Stromal cell of bone marrow (primary cell): Measurements from ENCODE around the gene MAMLD1.

ENCODE experiments used
- DNase-seq: peaks from one replicate; pipeline ENCODE4 v3.0.0-alpha.2; 2012; ENCODE audit warnings: low read depth

The MAMLD1 gene

DNA sequence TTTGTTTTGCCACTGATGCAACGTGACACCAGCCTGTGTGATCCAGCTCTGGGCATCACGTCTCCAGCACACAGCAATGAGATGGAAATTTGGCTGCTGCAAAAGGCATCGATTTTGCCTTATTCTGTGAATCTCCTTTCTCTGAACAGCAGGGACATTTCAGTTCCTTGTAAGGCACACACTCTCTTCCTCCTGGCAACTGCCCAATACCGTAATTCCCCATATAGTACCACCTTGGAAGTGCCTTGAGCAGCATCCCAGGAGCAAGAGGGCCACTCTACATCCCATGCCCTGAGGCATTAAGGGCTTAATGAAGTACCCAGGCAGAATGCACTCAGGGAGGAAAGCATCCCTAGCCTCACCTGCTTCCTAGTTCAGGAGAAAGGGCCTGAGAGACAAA is 10.5 kb upstream of the MAMLD1 start:
- DNase-seq: no peak

DNA sequence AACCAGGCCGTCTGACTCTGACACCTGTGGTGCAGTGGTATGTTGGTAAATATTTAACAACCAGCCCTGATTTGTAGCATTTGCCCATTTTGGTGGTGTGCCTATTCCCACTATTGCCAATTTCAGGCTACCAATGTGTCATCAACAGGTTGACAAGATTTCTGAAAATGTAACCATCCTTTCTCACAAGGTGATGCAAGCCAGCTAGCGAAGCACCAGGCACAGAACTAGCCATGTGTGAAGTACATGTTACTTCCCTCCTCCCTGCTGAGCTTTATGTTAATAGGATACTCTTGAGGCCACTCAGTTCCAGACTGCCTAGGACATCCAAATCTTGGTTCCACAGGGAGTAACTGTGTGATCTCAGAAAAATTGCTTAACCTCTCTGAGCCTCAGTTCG is 7.2 kb upstream of the MAMLD1 start:
- DNase-seq: no peak

- DNase-seq: no peak
Observed at GRCh38 chrX:150357790-150358189, 5.3 kb upstream of the MAMLD1 start.

DNA sequence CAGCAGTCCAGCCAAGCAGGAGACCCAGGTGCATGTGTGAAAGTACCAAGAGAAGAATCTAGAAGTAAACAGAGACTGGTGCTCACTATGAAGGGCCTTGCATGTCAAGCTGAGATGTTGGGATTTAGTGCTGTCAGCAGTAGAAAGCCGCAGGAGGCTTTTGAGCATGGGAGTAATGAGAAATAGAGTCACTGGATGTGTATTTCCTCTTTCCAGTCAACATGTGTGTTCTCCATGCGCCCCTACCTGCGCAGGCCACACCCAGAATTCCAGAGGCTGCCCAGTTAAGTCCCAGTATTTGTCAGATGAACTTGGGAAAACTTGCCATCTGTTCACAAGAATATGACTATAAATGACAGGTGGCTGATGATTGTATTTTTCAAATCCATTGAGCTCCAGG is 4.5 kb upstream of the MAMLD1 start:
- no peak for DNase-seq

GRCh38 chrX:150360331-150360730 is 2.8 kb upstream of the MAMLD1 start:
- no peak for DNase-seq

GRCh38 chrX:150361070-150361776 is 1.9 kb upstream of the MAMLD1 start:
- DNase-seq: no peak

- DNase-seq: no peak
Observed at GRCh38 chrX:150361777-150362351, 1.3 kb upstream of the MAMLD1 start.

- no peak for DNase-seq
Observed at GRCh38 chrX:150363561-150364346, 637 bp downstream of the MAMLD1 start.

DNA sequence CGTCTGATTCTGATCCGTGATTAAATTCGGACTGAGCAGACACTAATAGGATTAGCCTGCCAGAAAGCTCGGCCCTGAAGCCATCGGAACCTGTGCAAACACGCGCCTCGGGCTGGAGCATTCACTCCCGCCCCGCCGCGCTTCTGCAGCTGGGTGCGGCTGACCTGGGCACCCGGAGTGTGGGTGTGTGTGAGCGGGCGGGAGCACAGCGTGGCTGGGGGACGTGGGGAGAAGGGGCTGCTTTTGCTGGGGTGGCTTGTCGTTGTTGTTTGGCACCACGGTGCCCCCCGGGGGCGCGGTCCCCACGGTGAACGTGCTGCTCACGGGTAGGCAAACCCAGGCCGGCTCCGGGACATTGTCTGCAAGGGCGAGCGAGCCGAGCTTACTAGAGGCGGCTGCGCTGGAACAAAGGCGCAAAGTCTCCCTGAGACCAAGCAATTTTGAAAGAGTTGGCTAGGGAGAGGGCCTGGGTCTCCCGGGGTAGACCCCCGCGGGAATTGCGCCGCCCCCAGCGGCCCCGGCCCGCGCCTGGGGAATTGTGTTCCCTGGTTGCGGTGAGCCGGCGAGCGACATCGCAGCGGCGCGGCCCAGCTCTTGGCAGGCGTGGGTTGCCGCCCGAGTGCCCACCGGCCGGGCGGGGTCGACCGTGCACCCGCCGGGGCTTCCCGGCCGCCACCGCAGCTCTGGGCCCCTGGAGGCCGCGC is 1.4 kb downstream of the MAMLD1 start:
- no peak for DNase-seq

DNA sequence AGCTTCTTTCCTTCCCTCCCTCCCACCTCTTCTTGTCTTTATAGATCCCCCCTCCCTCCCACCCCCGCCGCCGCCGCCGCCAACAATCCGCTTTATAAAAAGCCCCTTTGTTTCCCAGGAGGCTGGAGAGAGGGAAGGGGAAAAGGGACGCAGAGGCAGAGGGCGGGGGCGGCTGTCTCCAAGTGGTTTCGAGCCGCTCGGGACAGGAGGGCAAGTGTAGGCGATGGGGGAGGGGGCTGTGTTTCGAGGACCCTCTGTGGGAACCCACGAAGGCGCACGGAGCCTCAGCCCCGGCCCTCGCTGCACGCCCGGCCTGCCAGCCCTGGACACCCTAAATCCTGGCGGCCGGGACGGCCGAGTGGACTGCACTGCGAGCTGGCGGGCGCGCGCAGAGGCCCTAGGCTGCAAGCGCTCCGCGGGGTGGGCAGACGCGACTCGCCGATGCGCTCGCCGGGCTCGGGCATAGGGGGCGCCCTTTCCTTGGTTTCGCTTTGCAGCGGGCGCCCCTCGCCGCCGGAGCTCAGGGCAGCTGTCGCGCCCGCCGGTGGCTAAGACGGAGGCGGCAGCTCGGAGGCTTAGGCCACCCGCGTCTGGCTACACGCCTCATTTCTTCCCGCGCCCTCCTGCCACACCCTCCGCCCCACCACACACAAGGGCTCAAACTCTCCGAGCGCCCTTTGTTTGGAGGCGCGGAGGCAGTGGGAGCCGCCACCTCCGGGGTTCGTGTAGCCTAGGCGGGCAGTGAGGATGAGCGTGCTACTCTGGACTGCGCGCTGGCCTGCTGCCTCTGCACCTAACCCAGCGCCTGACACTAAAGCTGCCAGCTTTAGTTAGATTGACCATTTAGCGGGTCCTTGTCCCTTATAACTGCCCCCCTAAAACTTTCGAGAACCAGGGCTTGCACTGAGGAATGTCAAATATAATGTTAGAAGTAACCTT is 2.2 kb downstream of the MAMLD1 start:
- no peak for DNase-seq

GRCh38 chrX:150365990-150366911 is 3.1 kb downstream of the MAMLD1 start:
- DNase-seq: no peak

GRCh38 chrX:150366951-150367545 is 3.9 kb downstream of the MAMLD1 start:
- DNase-seq: no peak

DNA sequence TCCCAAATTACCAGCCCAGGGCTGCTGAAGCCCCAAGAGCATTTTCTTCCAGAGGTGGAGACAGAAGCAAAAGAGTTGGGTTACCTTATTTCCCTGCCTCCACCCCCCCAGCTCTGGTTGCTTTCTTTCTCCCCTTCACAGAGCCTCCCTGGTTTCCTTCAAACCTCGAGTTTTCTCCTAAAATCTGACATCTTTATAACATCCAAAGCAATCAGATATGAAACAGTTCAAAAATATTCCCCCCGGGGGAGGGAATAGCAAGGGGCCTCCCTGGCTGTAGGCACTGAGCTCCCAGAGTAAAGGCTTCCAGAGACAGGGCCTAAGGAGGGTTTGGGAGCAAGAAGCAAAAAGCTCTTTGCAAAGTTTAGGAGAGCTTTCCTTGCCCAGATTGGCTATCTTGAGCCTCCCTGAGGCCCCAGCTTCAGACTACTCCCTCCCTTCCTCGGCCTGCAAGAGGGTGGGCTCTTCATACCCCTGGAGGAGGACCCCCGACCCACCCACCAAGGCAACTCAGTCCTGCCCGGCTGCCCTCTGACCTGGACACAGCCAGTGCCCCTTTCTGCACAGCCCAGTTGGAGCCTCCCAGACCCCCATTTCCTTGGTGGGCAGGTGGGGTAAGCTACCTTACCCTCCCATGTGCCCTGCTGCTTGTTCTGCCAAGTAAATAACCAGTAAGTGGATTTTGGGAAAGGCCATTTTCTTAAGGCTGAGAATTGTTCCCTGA is 7.6 kb downstream of the MAMLD1 start:
- DNase-seq: no peak

DNA sequence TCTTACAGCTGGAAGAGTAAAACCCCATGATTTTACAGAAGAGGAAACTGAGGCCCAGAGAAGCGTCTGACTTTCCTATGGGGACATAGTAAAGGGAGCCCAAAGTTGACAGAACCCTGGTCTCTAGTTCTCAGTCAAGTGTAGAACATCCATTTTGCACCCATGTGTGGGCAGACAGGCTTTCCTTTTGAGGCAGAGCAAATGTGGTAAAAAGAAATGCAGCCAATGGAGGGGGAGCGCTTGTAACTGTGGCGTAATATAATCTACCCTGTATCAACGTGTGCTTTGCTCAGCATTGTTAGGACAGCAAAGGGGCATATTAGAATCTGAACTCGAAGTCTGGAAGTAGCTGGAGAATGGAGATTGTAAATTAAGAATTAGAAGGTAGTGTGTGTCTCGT is 8.8 kb downstream of the MAMLD1 start:
- DNase-seq: no peak

GRCh38 chrX:150372280-150372679 is 9.2 kb downstream of the MAMLD1 start:
- no peak for DNase-seq

DNA sequence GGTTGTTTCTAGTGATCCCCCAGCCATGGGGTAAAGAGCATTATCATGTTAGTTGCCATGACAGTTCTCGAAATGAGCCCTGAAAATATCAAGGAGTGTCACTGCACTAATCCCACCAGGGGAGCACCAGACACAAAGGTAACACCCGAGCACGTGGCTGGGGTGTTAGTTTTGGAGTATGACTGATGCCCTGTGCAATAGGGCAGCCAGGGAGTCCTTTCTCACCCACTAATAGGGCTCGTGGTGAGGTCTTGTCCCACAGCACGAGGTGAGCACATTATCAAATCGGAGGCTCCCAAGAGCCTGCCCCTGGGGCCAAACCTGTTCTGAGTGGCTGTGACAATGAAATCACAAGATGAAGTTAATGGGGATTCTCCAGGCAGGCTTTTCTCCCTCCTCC is 9.6 kb downstream of the MAMLD1 start:
- no peak for DNase-seq

DNA sequence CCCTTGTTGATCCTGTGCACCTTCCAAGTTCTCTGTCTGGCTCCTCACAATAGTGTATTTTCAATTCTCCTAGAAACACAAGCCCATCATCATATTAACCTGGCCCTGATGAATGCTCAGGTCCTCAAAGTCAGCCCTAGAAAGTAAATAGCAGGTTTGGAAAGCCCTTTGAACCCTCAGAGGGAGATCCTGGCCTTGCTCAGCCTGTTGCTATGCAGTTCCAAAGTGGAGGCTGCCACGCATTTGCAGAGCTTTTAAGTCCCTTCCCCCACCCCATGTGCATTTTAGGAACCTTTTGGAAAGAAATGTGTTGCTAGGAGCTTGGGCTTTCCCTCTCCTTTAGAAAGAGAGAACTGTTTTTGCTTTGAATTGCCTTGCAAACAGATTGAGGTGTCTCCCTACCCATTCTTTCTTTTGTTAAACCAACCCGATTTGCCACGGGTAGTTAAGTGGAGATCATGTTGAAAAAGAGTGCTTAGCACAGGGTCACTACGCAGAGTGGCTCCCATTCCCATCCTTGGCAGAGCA is 12.2 kb downstream of the MAMLD1 start:
- DNase-seq: no peak

DNA sequence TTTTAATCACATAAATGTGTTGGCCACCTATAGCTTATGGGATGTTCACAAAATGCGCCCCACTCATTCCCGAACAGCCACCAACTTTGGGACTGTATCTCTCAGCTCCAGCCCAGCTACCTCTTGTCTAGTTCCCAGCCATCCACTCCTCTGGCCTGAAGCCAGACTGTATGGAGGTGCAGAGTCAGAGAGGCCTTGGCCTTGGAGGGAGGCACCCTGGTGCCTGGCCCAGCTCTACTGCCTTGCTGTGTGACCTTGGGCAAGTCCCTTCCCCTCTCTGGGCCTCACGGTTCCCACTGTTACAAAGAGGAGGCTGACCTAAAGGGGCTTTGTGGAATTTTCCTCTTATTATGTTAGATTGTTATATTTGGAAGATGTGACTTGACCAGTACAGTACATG is 13.9 kb downstream of the MAMLD1 start:
- DNase-seq: no peak

DNA sequence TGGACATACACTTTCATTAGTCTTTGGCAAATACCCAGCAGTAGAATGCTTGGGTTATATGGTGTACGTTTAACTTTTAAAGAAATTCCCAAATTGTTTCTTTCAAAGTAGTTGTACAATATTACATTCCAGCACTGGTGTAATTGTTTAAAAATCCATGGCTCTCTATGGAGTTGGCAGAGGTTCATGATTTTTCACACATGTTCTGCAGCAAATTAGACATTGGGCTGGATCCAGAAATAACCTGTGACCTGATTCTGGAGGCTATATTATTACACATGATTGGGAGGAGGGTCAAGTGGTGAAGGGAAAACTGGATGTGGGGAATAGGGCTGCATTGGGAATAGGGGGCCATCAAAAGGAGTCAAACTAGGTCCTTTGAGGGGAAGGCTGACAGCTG is 41.9 kb downstream of the MAMLD1 start:
- DNase-seq: no peak
